Nephron progenitor cell (in vitro differentiated cells): Measurements from ENCODE around the gene BTNL3.

Source experiments
- DNase-seq: peaks from one replicate; pipeline ENCODE4 v3.0.0; 2021
- H3K27ac Mint-ChIP-seq: 2 replicates; pipeline ENCODE4 v1.8.0; 2021; ENCODE audit warnings: mild to moderate bottlenecking, moderate library complexity, mixed read lengths
- H3K27me3 Mint-ChIP-seq: 2 replicates; pipeline ENCODE4 v1.8.0; 2021; ENCODE audit warnings: mild to moderate bottlenecking, low read depth, mixed read lengths; ENCODE audit not compliant: poor library complexity
- H3K36me3 Mint-ChIP-seq: 2 replicates; pipeline ENCODE4 v1.8.0; 2021; ENCODE audit warnings: low read depth, mixed read lengths
- H3K4me1 Mint-ChIP-seq: 2 replicates; pipeline ENCODE4 v1.8.0; 2021; ENCODE audit warnings: mixed read lengths
- H3K4me3 Mint-ChIP-seq: 2 replicates; pipeline ENCODE4 v1.8.0; 2021; ENCODE audit warnings: mild to moderate bottlenecking, moderate library complexity, mixed read lengths
- H3K9me3 Mint-ChIP-seq: 2 replicates; pipeline ENCODE4 v1.8.0; 2021; ENCODE audit warnings: mild to moderate bottlenecking, moderate library complexity, mixed read lengths
- TF ChIP-seq, protein P1 (sequence below): fragments of 200-600 bp; sonication (generic); IDR thresholded peaks from 2 replicates; pipeline ENCODE4 v1.5.0; 2021; ENCODE audit warnings: antibody characterized with exemption

Gene BTNL3

DNA sequence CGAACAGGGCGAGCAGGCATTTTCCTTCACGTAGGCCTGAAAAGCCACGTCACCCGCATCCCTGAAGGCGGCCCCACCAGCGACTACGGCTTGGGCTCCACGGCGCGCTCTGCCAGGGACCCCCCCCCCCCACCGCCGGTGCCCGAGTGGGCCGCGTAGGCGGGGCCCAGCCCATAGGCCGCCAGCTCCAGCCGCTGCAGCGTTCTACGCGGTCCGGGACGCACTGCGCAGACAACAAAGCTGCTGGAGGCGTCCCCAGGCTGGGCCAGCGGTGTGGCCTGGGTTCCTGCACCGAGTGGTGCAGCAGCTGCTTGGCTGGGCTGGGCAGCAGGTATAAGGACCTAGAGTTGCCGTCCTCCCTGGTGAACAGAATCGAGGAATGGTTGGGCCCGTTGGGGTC is 18.3 kb upstream of the BTNL3 start:
- no peaks in the 10 kb centered on the region for H3K36me3 Mint-ChIP-seq
- DNase-seq = no peak
- peaks cover 8% of the 10 kb centered on the region for H3K9me3 Mint-ChIP-seq
- no peak overlapping the region for H3K27ac Mint-ChIP-seq
- peaks cover 3% of the 10 kb centered on the region for H3K27me3 Mint-ChIP-seq
- TF ChIP-seq, protein P1, sequence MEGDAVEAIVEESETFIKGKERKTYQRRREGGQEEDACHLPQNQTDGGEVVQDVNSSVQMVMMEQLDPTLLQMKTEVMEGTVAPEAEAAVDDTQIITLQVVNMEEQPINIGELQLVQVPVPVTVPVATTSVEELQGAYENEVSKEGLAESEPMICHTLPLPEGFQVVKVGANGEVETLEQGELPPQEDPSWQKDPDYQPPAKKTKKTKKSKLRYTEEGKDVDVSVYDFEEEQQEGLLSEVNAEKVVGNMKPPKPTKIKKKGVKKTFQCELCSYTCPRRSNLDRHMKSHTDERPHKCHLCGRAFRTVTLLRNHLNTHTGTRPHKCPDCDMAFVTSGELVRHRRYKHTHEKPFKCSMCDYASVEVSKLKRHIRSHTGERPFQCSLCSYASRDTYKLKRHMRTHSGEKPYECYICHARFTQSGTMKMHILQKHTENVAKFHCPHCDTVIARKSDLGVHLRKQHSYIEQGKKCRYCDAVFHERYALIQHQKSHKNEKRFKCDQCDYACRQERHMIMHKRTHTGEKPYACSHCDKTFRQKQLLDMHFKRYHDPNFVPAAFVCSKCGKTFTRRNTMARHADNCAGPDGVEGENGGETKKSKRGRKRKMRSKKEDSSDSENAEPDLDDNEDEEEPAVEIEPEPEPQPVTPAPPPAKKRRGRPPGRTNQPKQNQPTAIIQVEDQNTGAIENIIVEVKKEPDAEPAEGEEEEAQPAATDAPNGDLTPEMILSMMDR = no peak
- H3K4me3 Mint-ChIP-seq = no peak overlapping the region
- H3K4me1 Mint-ChIP-seq = no peaks in the 10 kb centered on the region

DNA sequence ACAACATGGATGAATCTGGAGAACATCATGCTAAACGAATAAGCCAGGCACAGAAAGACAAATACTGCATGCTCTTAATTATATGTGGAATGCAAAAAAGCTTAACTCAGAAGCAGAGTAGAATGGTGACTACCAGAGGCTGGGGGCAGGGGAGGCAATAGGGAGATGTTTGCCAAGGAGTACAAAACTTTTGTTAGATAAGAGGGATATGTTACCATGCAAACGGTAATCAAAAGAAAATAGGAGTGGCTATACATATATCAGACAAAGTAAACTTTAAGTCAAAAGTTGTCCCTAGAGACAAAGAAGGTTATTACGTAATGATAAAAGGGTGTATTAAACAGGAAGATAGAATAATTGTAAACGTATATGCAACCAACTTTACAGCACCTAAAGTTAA is 17.8 kb upstream of the BTNL3 start:
- H3K36me3 Mint-ChIP-seq = no peaks in the 10 kb centered on the region
- DNase-seq = no peak
- H3K4me3 Mint-ChIP-seq = no peak overlapping the region
- TF ChIP-seq, protein P1 = no peak
- H3K27me3 Mint-ChIP-seq = peaks cover 3% of the 10 kb centered on the region
- no peaks in the 10 kb centered on the region for H3K4me1 Mint-ChIP-seq
- H3K9me3 Mint-ChIP-seq = peaks cover 11% of the 10 kb centered on the region
- no peak overlapping the region for H3K27ac Mint-ChIP-seq

DNA sequence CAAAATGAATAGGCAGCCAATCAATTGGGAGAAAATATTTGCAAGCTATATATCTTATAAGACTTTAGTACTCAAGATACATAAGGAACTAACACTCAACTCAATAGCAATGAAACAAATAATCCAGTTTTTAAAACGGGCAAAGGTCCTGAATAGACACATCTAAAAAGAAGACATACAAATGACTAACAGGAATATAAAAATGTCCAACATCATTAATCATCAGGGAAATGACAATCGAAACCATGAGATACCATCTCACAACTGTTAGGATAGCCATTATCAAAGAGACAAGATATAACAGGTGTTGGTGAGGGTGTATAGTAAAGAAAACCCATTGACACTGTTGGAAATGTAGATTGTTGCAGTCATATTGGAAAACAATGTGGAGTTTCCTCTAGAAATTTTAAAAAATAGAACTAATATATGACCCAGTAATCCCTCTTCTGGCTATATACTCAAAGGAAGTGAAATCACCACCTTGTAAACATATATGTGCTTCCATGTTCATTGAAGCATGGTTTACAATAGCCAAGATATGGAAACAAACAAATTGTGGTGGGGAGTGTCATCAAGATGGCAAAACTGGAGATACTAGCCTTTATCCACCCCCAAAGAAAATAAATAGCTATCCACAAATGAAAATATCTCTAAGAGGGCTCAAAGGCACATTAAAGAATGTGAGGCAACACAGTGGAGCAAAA is 13.9 kb upstream of the BTNL3 start:
- TF ChIP-seq, protein P1 = no peak
- no peak for DNase-seq
- no peaks in the 10 kb centered on the region for H3K4me1 Mint-ChIP-seq
- H3K4me3 Mint-ChIP-seq = no peak overlapping the region
- no peaks in the 10 kb centered on the region for H3K36me3 Mint-ChIP-seq
- no peak overlapping the region for H3K27ac Mint-ChIP-seq
- H3K9me3 Mint-ChIP-seq = peaks cover 11% of the 10 kb centered on the region
- H3K27me3 Mint-ChIP-seq = peaks cover 3% of the 10 kb centered on the region

DNA sequence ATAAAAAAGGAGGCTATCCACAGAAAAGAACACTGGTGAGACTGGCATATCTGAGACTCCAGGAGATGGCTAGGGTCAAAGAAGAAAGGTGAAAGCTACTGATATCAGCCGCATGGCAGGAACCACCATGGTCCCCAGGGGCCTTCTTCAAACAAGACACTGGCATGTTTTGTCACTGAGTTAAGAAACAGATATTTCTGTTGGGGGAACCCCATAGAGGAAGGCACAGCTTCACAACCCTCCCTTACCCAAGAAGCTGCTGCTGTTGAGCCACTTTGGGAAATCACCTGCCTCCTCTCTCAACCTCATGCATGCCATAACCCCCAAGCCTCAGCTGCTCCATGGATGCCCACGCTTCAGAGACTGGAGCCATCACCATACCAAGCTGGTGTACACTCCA is 13.3 kb upstream of the BTNL3 start:
- H3K27ac Mint-ChIP-seq = no peak overlapping the region
- H3K36me3 Mint-ChIP-seq = no peaks in the 10 kb centered on the region
- peaks cover 3% of the 10 kb centered on the region for H3K27me3 Mint-ChIP-seq
- H3K9me3 Mint-ChIP-seq = peaks cover 11% of the 10 kb centered on the region
- no peak for DNase-seq
- H3K4me1 Mint-ChIP-seq = no peaks in the 10 kb centered on the region
- TF ChIP-seq, protein P1 = no peak
- H3K4me3 Mint-ChIP-seq = no peak overlapping the region

DNA sequence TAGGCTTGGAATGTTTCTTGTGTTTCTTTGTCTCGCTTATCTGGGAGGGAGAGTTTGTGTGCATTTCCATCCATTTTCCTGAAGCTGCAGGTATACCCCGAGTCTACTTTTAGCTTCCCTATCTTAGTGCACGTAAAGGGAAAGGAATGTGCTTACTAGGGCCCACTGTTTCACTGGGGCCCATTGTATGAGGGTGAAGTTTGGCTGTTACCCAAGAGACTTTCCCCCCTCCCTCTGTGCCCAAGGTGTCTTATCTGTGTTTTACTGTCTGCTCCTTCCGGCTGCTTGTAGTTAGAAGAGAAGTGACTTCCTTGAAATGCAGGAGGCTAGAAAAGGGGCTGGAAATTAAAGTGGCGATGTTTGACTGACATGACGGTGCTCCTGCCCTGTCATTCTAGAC is 12.1 kb upstream of the BTNL3 start:
- Mint-ChIP-seq H3K27ac (no peak overlapping the region), H3K36me3 (no peaks in the 10 kb centered on the region), H3K4me1 (no peaks in the 10 kb centered on the region), H3K4me3 (no peak overlapping the region), H3K27me3 (peaks cover 3% of the 10 kb centered on the region), H3K9me3 (peaks cover 11% of the 10 kb centered on the region)
- TF ChIP-seq, protein P1 = no peak
- DNase-seq = no peak

DNA sequence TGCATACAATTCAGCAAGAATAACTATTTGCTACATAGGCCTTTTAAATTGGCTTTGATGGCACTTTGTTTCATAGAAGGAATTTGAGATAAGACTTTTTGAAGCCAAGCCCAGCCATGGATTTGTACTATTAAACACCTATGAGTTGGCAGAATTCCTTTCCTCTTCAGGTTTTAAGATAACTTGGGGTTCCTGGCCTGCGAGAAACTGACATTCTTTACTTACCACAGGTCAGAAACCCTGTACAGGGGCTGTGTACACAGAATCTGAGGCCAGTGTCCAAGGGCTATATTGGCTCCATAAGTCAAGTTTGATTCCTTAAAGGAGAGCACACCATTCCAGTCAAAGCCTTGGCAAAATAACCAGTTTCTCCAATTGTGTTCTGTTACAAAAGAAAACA is 10.8 kb upstream of the BTNL3 start:
- Mint-ChIP-seq H3K36me3 (no peaks in the 10 kb centered on the region), H3K27ac (no peak overlapping the region), H3K9me3 (peaks cover 8% of the 10 kb centered on the region), H3K4me1 (no peaks in the 10 kb centered on the region), H3K4me3 (no peak overlapping the region), H3K27me3 (peaks cover 3% of the 10 kb centered on the region)
- DNase-seq = no peak
- TF ChIP-seq, protein P1 = no peak
